Body of pancreas (tissue), 4 donors: Measurements from ENCODE around the gene LUC7L. TPM values are rescaled to one million over a fixed set of nuclear protein-coding genes. Genes with fewer than 3 reads are reported as not detected.
"Not testable (repeated sequence)": the region's sequence is repeated elsewhere in the genome, so short reads cannot be mapped to it uniquely, and the experiment has no call there.

Experiments
- ATAC-seq: fragments of 150-250 bp; one replicate; pipeline ENCODE4 v1.9.1; 2016
- DNase-seq, 4 donors: peaks; one replicate each; pipeline ENCODE4 v3.0.0-alpha.2; 2019
- H3K27ac ChIP-seq, 4 donors: fragments of 200-600 bp; sonication (generic); 1 replicate in 3 of 4; 2 replicates in 1 of 4; pipeline versions ENCODE4 v1.5.1 to v1.6.1; 2016 to 2019; ENCODE audit warnings: mild to moderate bottlenecking in 1 of 4, mixed read lengths in 1 of 4, moderate library complexity in 1 of 4
- H3K27me3 ChIP-seq, 2 donors: fragments of 200-600 bp; sonication (generic); one replicate each; pipeline ENCODE4 v1.6.0; 2016; ENCODE audit warnings: mild to moderate bottlenecking in 1 of 2
- H3K36me3 ChIP-seq, 2 donors: fragments of 200-600 bp; sonication (generic); replicated peaks in 1 of 2; 2 replicates each; pipeline ENCODE4 v1.5.1; 2016; ENCODE audit warnings: low read depth in 2 of 2; ENCODE audit not compliant: insufficient read depth in 1 of 2
- H3K4me1 ChIP-seq: fragments of 200-600 bp; sonication (generic); one replicate; pipeline ENCODE4 v1.6.0; 2016
- H3K4me3 ChIP-seq, 2 donors: fragments of 200-600 bp; sonication (generic); 1 replicate in 1 of 2; 2 replicates in 1 of 2; pipeline ENCODE4 v1.5.1; 2016 to 2019
- H3K9me3 ChIP-seq, 3 donors: fragments of 200-600 bp; sonication (generic); 1 replicate in 2 of 3; 2 replicates in 1 of 3; pipeline ENCODE4 v1.5.1; 2016
- CTCF ChIP-seq, 7 experiments: fragments of 450-650 bp in 4 of 7; fragments of 200-600 bp in 3 of 7; sonication (generic) in 3 of 7; IDR thresholded peaks; one replicate each; pipeline ENCODE4 v1.5.1; 2016 to 2019; ENCODE audit warnings: antibody characterized with exemption in 7 of 7
- POLR2A ChIP-seq, 3 donors: fragments of 450-650 bp; IDR thresholded peaks; one replicate each; pipeline ENCODE4 v1.6.1; 2016; ENCODE audit warnings: antibody characterized with exemption in 3 of 3, mild to moderate bottlenecking in 2 of 3
- WGBS, 2 donors: methylation state at CpG; one replicate each; pipeline ENCODE4 v1.1.5; 2017; 5-methylcytosine and 5-hydroxymethylcytosine counted together
- intact Hi-C: fragments of 100-400 bp; cut with DNase I; formaldehyde crosslinking; loops from one replicate; pipeline ENCODE4 v1.15.1; 2023
- total RNA-seq, 2 donors: library from RNA; depleted of rRNA; stranded (reverse); fragments of >200 nt; gene quantifications; one replicate each; pipeline ENCODE4 v1.1.0, GENCODE V29; 2016

The LUC7L gene
- total RNA-seq, 2 donors from 2014 or later = 106 to 162 TPM

- no peak for DNase-seq
- ATAC-seq = no peak
- 17 to 19% methylated on average over 7 to 8 of the region's 8 CpGs for WGBS, 2 donors
- Histone ChIP-seq H3K27me3 (peaks cover 4 to 21% of the 10 kb centered on the region in 2 donors), H3K4me3 (no peak overlapping the region), H3K9me3 (no peaks in the 10 kb centered on the region), H3K4me1 (peaks cover 2% of the 10 kb centered on the region), H3K27ac (no peak overlapping the region), H3K36me3 (no peaks in the 10 kb centered on the region)
- no peak for TF ChIP-seq CTCF (IDR thresholded peaks at IDR 0.05)
- no peak for TF ChIP-seq POLR2A (IDR thresholded peaks at IDR 0.05)
- intact Hi-C loops = no loop called here
These were observed 54.0 kb downstream of the LUC7L start for GRCh38 chr16:175011-175949.

DNA sequence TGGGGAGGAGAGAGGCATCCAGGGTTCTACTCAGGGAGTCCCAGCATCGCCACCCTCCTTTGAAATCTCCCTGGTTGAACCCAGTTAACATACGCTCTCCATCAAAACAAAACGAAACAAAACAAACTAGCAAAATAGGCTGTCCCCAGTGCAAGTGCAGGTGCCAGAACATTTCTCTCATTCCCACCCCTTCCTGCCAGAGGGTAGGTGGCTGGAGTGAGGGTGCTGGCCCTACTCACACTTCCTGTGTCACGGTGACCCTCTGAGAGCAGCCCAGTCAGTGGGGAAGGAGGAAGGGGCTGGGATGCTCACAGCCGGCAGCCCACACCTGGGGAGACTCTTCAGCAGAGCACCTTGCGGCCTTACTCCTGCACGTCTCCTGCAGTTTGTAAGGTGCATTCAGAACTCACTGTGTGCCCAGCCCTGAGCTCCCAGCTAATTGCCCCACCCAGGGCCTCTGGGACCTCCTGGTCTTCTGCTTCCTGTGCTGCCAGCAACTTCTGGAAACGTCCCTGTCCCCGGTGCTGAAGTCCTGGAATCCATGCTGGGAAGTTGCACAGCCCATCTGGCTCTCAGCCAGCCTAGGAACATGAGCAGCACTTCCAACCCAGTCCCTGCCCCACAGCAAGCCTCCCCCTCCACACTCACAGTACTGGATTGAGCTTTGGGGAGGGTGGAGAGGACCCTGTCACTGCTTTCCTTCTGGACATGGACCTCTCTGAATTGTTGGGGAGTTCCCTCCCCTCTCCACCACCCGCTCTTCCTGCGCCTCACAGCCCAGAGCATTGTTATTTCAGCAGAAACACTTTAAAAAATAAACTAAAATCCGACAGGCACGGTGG lies 55.1 kb downstream of the LUC7L start:
- H3K36me3 ChIP-seq, H3K4me3 ChIP-seq, H3K9me3 ChIP-seq, H3K4me1 ChIP-seq, intact Hi-C loops, H3K27ac ChIP-seq, H3K27me3 ChIP-seq: not testable (repeated sequence)
- DNase-seq (peak; percentile 52 to 70 (median 62)), ATAC-seq (peak; percentile 54)
- WGBS, 2 donors = 21 to 24% methylated on average over 4 to 7 of the region's 13 CpGs

- 0 to 9% methylated on average over 1 to 14 of the region's 44 CpGs for WGBS, 2 donors
- peaks cover 0 to 11% of the 10 kb centered on the region in 2 donors for H3K27me3 ChIP-seq
- H3K36me3 ChIP-seq, DNase-seq, H3K9me3 ChIP-seq, H3K4me1 ChIP-seq, H3K27ac ChIP-seq, H3K4me3 ChIP-seq, intact Hi-C loops, ATAC-seq: not testable (repeated sequence)
These were observed 55.9 kb downstream of the LUC7L start for GRCh38 chr16:173211-173854.

- intact Hi-C loops, H3K36me3 ChIP-seq, DNase-seq, H3K4me3 ChIP-seq, H3K4me1 ChIP-seq, ATAC-seq, H3K27ac ChIP-seq, H3K9me3 ChIP-seq: not testable (repeated sequence)
- WGBS, 2 donors = no CpG with 5 or more reads among the region's 74 CpGs
- H3K27me3 ChIP-seq = peaks cover 0 to 16% of the 10 kb centered on the region in 2 donors
These were observed 56.8 kb downstream of the LUC7L start, which contains the start of gene HBA2 for GRCh38 chr16:172374-172941. TSS of gene HBA2 (plus strand) at chr16:172876. CDS start at chr16:172913, 37 bp downstream.

GRCh38 chr16:170788-171187 lies 58.5 kb downstream of the LUC7L start:
- WGBS, 2 donors = 40 to 85% methylated on average over 1 of the region's 1 CpG
- ATAC-seq = no peak
- H3K4me3 ChIP-seq = no peak overlapping the region
- H3K4me1 ChIP-seq = peaks cover 10% of the 10 kb centered on the region
- TF ChIP-seq POLR2A (IDR thresholded peaks at IDR 0.05) = no peak
- TF ChIP-seq CTCF (IDR thresholded peaks at IDR 0.05) = no peak
- DNase-seq = no peak
- intact Hi-C loops = no loop called here
- H3K27me3 ChIP-seq = peaks cover 0 to 29% of the 10 kb centered on the region in 2 donors
- H3K36me3 ChIP-seq = no peaks in the 10 kb centered on the region
- no peaks in the 10 kb centered on the region for H3K9me3 ChIP-seq
- no peak overlapping the region for H3K27ac ChIP-seq

DNA sequence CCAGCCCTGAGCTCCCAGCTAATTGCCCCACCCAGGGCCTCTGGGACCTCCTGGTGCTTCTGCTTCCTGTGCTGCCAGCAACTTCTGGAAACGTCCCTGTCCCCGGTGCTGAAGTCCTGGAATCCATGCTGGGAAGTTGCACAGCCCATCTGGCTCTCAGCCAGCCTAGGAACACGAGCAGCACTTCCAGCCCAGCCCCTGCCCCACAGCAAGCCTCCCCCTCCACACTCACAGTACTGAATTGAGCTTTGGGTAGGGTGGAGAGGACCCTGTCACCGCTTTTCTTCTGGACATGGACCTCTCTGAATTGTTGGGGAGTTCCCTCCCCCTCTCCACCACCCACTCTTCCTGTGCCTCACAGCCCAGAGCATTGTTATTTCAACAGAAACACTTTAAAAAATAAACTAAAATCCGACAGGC lies 59.2 kb downstream of the LUC7L start:
- Histone ChIP-seq H3K27me3 (peaks cover 0 to 36% of the 10 kb centered on the region in 2 donors), H3K4me1 (peaks cover 16% of the 10 kb centered on the region)
- H3K9me3 ChIP-seq, intact Hi-C loops, H3K27ac ChIP-seq, H3K36me3 ChIP-seq, H3K4me3 ChIP-seq: not testable (repeated sequence)
- WGBS, 2 donors = 1% methylated on average over 5 of the region's 5 CpGs
- DNase-seq = peak; percentile 49 to 67 (median 60)
- ATAC-seq = peak; percentile 60
